Stimulated activated CD8-positive, alpha-beta memory T cell treated with anti-CD3 and anti-CD28 coated beads, Interleukin-12 subunit alpha, Interleukin-12 subunit beta, amount 100 ng/mL, for 1 hour (primary cell): Measurements from ENCODE around the gene NAP1L4.

Experiments
- DNase-seq: peaks from one replicate; pipeline ENCODE4 v3.0.0-alpha.2; 2020; ENCODE audit warnings: low read depth

The NAP1L4 gene

GRCh38 chr11:3010521-3011275 is 18.6 kb upstream of the NAP1L4 start:
- no peak for DNase-seq

GRCh38 chr11:3010004-3010403 is 17.9 kb upstream of the NAP1L4 start:
- no peak for DNase-seq

GRCh38 chr11:3009481-3009880 is 17.4 kb upstream of the NAP1L4 start:
- DNase-seq = no peak

GRCh38 chr11:3008746-3009336 is 16.7 kb upstream of the NAP1L4 start:
- no peak for DNase-seq

GRCh38 chr11:3007404-3008010 is 15.4 kb upstream of the NAP1L4 start:
- DNase-seq = no peak

GRCh38 chr11:3006505-3007260 is 14.6 kb upstream of the NAP1L4 start:
- peak; percentile 43 for DNase-seq

- no peak for DNase-seq
Measured at GRCh38 chr11:3004481-3004880, 12.4 kb upstream of the NAP1L4 start.

GRCh38 chr11:3003396-3004231 is 11.5 kb upstream of the NAP1L4 start:
- no peak for DNase-seq

GRCh38 chr11:3002871-3003270 is 10.7 kb upstream of the NAP1L4 start:
- DNase-seq = no peak

- no peak for DNase-seq
Measured at GRCh38 chr11:3002351-3002861, 10.3 kb upstream of the NAP1L4 start.

GRCh38 chr11:3001496-3001895 is 9.4 kb upstream of the NAP1L4 start:
- DNase-seq = no peak

- DNase-seq = no peak
Measured at GRCh38 chr11:3000032-3000961, 8.2 kb upstream of the NAP1L4 start.

- no peak for DNase-seq
Measured at GRCh38 chr11:2999464-2999998, 7.4 kb upstream of the NAP1L4 start.

- no peak for DNase-seq
Measured at GRCh38 chr11:2998073-2998850, 6.1 kb upstream of the NAP1L4 start.

- no peak for DNase-seq
Measured at GRCh38 chr11:2997406-2997805, 5.3 kb upstream of the NAP1L4 start.

GRCh38 chr11:2996976-2997375 is 4.8 kb upstream of the NAP1L4 start:
- no peak for DNase-seq

- DNase-seq = no peak
Measured at GRCh38 chr11:2995893-2996554, 3.9 kb upstream of the NAP1L4 start.

- DNase-seq = no peak
Measured at GRCh38 chr11:2995031-2995561, 3.0 kb upstream of the NAP1L4 start.

- no peak for DNase-seq
Measured at GRCh38 chr11:2994336-2994730, 2.2 kb upstream of the NAP1L4 start.
